HL-60/S4 (cell line): ENCODE measurements around the gene SH3PXD2A.
"Not testable (repeated sequence)": the region's sequence is repeated elsewhere in the genome, so short reads cannot be mapped to it uniquely, and the experiment has no call there.

Experiments
- in situ Hi-C: fragments of 300-500 bp; cut with MboI; formaldehyde crosslinking; loops from 2 replicates; pipeline ENCODE4 v1.14.3; 2022; ENCODE audit warnings: low sequenced_read_pairs

The SH3PXD2A gene

DNA sequence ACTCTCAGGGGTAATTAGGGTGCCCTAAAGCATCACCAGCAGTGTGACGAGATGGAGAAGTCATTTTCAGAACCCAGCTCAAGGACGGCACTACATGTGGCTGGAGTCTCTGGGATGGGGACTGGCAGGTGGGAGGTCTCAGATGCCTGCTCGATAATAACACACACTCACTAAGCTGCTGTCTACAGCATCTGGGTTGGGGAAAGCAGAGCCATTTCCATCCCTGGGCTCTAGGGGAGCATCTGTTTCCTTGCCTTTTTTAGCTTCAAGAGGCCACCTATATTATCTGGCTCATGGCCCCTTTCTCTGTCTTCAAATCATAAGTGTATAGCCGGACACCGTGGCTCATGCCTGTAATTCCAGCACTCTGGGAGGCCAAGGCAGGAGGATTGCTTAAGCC is 79.6 kb downstream of the SH3PXD2A start:
- in situ Hi-C loops: no loop called here

DNA sequence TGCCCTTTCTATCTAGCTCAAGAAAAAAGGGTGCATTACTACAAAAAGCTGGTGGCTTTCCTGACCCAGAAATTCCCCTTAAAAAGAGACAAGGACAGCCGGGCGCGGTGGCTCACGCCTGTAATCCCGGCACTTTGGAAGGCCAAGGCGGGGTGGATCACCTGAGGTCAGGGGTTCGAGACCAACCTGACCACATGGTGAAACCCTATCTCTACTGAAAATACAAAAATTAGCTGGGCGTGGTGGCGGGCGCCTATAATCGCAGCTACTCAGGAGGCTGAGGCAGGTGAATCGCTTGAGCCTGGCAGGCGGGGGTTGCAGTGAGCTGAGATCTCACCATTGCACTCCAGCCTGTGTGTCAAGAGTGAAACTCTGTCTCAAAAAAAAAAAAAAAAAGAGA is 82.5 kb downstream of the SH3PXD2A start:
- in situ Hi-C loops: not testable (repeated sequence)

DNA sequence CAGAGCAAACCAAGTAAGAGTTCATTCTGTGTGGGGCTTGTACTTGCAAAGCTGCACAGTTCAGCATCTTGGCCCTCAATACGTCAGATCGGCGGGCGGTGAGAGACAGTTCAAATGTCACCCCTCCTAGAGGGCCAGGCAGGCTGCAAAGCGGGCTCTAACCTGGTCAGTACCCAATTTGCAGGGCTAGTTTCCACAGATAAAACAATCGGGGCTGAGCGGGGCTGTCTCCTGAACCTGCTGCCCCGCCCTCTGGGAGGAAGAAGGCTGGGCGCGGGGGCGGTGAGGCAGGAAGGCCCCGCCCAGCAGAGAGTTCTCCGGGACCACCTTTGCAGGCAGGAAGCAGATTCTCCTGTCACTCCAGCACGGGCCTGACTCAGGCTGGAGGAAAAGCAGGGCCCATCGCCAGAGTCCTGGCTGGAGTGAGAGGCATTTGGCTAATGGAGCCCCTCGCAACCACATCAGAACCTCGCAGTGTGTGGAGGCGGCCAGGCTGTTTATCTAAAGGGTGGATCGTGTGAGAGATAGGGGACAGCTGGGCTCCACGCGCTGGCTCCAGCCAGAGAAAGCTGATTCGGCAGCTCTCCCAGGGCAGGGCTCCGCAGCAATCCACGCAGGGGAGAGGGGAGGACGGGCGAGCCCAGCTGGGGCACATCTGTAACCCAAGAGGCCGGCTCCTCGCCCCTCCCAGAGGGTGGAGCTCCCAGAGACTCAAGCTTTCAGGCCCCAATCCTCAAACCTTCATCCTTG is 83.1 kb downstream of the SH3PXD2A start:
- in situ Hi-C loops: no loop called here

DNA sequence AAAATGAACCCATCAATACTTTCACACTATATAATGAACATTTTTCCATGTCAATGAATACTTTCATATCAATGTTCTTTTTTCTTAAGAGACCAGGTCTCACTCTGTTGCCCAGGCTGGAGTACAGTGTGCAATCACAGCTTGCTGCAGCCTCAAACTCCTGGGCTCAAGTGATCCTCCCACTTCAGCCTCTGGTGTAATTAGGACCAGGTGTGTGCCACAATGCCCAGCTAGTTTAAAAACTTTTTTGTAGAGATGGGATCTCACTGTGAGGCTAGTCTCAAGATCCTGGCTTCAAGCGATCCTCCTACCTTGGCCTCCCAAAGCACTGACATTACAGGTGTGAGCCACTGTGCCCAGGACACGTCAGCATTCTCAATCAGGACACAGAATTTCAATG is 85.2 kb downstream of the SH3PXD2A start:
- in situ Hi-C loops: no loop called here

DNA sequence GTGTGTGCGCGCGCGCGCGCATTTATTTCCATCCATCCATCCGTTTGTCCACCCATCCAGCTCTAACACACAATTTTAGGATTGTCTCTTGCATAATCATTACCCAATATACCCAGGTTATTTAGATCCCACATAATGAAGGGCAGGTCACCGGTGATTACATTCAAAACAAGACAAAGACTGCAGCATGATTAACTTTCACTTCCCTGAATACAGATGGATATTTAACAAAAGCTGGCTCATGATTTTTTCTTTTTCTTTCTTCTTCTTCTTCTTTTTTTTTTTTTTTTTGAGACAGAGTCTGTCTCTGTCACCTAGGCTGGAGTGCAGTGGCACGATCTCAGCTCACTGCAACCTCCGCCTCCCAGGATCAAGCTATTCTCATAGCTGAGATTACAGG is 86.2 kb downstream of the SH3PXD2A start:
- in situ Hi-C loops: no loop called here

DNA sequence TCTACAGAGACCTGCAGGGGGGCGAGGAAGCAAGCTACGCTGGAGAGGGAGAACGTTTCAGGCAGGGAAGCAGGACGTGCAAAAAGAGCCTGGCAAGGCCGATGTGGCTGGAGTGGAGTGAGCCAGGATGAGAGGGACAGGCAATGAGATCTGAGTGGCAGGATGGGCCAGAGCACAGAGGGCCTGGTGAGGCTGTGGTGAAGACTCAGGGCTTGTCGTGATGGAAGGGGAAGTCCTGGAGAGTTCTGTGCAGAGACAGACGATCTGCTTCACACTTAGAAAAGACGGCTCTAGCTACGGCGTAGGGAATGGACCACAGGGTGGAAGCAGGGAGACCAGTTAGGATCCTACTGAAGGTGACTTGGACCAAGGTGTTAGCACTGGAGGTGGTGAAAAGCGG is 87.0 kb downstream of the SH3PXD2A start:
- in situ Hi-C loops: no loop called here

DNA sequence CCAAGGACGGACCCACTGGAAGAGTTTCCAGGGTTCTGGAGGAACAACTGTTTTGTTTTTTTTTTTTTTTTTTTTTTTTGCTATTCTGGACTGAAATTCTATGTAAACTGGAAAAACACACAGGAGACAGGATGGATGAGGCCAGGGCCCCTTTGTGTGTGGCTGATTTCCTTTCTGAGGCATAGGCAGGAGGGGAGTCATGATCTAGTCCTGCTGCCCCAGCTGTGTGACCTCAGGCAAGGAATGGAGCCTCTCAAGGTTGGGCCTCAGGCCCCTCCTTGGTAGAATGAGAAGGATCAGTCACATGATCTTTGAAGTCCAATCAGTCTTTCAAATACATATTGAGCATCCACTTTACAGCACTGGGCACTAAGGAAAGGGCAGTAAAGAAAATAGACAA is 87.6 kb downstream of the SH3PXD2A start:
- in situ Hi-C loops: no loop called here

DNA sequence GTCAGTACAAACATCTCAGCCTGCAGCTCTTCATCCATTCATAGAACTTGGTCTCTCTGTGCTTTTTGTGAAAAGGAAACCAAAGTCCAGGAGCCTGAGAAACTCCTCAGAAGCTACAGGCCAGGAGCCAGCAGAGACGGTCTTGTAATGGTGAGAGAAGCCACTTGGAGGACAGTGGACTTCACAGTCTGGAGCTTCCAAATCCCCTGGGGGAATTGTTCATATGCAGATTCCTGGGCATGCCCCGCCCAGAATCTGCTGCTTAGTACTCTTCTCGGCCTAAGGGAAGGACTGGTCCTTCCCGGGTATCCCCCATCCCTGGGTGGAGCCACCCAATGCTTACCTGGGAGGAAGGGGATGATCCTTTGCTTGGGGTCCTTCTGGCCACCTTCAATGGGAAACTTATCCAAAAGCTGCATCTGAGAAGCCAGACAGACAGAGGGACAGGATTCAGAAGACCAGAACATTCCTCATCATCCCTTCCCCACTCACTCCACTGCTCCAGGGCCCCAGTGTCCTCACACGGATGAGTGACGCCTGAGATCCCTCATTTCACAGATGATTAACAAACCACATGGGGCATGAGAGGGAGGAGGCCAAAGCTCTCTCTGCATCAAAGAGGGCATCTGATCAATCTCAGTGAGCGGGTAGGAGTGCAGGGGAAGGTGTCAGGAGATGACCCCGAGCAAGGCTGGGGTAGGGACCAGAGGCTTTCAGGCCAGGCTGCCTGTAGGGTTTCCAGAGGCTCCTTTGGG is 88.4 kb downstream of the SH3PXD2A start:
- in situ Hi-C loops: no loop called here

DNA sequence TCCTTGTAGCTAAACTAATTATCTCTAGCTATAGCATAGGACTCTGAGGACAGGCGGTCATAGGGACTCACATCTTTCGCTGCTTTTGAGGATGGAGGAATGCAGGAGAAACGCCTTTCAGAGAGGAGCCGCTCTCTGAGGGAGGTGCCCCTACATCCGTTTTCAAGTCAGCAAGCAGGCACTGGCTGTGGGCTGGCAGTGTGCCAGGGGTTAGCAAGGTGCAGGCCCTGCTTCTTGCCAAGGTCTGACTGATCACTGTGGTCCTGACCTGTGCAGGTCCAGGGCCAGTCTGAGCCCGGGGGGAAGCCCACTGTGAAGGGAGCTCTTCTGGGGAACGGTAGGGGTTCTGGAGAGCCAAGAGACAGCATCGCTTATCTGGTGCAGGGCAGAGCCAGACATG is 89.4 kb downstream of the SH3PXD2A start:
- in situ Hi-C loops: no loop called here

DNA sequence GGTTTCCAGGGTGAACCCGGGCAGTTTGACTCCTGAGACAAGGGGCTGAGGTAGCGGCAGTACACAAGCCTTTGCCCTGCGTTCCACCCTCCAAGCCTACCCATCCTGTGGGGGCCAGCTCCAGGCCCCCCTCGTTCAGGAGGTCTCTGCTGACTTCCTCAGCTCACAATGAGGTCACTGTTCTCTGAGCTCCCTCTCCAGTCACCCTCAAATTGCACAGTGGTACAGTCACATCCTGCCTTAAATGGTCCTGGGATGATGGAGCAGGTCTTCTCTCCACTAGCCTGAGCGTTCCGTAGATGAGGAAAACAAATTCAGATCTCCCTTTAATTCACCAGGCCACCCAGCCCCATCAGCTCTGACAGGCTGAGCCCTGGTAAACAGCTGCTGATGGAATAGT is 90.2 kb downstream of the SH3PXD2A start:
- in situ Hi-C loops: no loop called here

DNA sequence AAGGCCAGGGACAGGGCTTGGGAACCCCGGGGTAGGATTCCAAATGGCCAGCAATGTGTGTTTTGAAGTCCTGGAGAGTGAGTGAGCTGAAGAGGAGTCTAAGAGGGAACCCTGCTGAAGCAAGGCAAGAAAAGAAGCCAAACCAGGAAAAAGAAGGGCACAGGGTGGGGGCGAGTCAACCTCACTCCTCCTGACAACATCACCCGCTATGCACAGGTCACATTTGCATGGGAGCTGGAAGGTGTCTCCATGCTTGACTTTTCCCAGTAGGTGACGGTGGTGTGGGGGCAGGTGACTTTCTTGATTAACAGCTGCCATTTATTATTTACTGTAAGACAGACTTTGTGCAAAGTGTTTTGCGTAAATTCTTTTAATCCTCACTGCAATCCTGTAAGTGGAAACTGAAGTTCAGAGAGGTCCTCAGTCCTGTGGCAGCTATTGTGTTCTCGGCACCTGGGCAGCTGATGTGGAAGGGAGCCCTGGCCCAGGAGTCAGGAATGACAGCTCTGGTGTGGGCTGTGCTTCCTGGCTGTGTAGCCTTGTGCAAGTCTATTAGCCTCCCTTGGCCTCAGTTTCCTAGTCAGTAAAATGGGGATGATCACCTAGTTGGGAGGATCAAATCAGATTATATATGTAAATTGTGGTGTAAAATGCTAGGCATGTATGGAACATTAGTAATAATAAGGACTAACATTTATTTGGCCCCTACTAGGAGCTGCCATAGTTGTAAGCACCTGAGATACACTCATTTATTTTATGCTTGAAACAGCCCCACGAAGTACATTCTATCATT is 90.9 kb downstream of the SH3PXD2A start:
- in situ Hi-C loops: no loop called here

DNA sequence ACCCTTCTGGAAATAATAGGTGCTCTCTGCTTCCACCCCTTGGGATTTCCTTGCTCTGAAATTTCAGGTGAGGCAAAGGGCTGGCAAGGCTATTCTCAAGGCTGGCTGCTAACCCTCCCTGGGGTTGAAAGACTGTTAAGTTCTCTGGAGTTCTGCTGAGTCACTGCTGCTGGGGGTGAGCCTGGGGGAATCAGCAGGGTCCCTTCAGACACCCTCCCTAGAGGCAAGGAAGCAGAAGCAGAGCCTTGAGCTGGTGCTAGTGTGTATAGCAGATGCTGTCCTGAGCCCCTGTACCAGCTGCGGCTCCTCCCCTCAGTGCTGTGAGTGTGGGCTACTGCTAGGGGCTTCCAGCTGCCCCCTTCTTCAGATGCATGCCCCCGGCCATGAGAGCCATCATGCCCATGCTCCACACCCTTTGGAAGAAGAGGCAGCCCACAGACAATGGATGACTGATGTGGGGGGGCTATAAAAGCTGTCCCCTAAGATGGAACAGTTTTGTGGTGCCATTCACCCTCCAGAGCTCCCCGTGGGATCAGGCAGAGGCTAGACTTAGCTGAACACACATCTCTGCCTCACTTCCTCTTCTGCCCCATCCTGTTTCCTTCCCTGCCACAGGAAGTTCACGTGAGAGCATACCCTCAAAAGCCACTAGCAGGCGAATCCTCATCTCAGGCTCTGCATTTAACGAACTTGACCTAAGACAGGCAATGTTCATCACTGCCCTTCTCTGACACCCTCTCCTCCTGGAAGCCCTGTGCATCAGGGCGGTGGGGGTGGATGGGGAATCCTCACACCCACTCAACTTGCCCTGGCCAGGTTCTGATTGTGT is 91.8 kb downstream of the SH3PXD2A start:
- in situ Hi-C loops: no loop called here

DNA sequence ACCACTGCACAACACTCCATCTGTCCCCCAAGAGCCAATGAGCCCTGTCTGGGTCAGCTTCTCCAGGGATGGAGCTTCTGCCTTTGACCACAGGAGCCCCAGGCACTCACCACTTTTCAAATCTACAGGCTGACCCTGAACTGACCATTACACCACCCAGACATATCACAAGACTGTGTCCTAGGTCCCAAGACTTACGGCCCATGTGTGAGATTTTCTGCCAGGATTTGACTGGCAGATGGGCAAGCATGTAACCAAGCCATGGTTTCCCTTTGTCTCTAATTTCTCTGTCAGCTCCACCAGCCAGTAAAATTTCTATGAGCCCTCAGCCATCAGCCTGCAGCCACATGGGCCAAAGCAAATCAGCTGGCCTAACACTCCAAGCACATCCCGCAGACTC is 92.5 kb downstream of the SH3PXD2A start:
- in situ Hi-C loops: no loop called here

DNA sequence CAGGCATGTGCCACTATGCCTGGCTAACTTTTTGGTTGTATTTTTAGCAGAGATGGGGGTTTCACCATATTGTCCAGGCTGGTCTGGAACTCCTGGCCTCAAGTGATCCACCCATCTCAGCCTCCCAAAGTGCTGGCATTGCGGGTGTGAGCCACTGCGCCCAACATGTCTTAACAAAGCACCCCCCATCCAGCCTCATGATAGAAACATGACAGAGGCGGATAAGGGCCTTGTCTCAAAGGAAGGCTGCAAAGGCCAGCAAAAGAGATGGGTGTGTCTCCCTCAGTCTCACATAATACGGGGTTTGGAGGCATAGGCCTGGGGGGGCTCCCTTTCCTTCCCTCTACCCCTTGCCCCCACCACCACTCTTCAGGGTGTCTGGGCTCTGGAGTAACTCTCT is 93.2 kb downstream of the SH3PXD2A start:
- in situ Hi-C loops: no loop called here

DNA sequence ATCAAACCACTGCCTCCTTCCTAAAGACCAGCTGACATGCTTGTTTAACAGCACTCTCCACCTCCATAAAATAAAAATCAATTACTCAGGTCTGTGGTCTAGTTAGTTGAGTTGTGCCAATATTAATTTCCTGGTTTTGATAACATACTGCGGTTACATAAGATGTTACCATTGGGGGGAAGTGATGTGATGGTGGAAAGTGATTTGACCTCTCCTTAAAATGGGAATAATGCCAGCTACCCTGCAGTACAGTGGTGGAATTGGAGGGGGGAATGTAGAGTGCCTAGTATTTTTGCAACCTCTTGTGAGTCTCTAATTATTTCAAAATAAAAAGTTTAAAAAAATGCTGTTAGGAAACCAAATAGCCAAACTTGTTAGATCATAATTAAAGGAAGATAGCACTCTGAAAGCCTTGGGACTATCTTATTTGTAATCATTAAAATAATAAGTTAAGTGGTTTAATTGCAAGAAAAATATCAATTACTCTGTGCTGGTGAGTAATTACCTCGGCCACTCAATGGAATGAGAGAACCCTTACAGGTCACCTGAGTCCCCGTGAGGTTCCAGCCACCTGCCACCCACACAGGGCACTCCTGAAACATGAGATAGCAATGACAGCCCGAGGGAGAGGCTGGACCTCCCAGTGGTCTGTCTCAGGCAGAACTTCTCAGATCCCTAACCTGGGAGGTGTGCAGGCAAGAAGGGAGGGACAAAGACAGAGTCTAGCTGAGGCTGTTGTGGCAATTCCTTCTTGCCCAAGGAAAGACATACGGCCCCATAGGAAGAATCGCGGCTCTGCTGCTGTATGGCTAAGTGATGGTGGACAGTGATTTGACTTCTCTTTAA is 94.1 kb downstream of the SH3PXD2A start:
- in situ Hi-C loops: no loop called here

DNA sequence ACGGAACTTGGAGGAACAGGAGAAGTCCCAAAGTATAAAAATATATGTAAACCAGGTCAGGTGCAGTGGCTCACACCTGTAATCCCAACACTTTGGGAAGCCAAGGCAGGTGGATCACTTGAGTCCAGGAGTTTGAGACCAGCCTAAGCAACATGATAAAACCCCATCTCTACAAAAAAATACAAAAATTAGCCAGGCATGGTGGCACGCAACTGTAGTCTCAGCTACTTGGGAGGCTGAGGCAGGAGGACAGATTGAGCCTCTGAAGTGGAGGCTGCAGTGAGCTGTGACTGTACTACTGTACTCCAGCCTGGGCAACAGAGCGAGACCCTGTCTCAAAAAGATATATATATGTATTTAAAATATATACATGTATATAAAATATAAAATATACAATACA is 95.1 kb downstream of the SH3PXD2A start:
- in situ Hi-C loops: not testable (repeated sequence)

DNA sequence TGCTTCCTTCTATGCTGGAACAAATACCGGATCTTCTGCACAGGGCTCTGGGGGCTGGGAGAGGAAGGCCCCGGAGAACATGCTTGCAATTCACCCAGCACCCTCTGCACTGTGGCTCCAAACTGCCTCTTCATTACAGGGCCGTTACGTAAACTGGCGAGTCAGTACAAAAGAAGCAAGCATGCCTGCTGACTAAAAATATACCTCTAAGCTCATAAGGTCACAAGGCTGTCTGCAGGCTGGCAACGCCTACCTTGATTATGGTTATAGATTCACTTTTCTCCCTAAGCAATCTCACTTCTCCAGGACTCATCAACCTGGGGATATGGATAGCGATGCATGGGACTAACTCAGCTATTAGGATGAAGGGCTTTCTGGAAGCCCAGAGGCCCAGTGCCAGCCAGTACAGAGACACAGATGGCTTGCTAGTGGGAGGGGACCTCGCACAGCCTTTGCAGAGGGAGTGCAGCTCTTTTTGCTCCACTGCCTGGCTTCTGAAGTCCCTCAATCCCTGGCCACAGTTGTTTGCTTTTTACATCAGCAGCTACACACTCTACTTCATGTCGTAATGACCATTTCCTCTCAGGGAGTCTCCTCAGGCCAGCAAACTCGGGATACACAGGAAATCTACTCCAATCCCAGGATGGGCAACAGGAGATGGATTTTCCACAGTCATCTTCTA is 96.1 kb downstream of the SH3PXD2A start:
- in situ Hi-C loops: no loop called here

DNA sequence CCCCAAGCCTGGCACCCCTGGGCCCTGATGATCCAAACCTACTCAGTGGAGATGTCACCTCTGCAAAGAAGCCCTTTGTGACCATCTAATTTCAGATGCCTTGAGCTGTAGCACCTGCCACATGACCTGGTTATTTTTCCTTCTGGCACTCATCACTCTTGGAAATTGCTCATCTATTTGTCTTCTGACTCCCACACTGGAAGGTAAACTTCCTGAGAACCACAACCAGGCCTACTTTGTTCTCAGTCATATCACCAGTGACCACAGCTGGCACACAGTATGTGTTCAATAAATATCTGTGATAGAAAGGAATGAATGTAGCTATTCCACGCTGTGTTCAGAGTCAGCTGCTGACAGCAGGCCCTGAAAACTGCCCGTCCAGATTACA is 97.1 kb downstream of the SH3PXD2A start:
- in situ Hi-C loops: no loop called here

DNA sequence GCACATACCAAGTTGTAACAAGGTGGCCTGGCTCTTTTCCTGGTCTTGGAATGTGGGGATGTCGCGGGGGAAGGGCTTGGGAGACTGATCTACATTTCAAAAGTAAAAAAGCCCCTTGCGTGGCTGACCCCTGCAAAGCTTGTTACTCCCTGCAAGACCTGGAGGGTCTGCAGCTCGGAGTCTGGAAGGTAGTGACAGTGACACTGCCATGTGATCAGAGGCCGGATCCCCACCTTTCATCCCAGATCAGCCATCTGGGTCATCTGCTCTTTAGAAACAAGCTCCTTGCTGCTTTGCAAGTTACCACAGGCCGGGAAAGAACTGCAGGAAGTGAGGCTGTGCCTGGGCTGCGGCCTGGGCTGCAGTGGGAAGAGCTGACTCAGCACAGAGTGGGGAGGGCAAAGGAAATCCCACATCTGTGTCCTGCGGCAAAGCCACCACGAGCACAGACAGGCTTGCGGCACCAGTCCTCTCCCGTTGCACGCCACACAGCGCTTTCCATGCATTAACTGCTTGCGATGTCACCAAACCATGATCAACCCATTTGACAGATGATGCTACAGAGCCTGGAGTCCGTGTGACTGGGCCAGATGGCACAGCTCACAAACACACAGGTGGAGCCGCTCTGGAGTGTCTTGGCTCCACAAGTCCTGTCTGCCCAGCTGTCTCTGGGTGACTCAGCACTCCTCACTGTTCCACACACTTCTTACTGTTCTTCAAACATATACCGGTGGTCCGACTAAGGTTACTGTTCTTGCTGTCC is 97.7 kb downstream of the SH3PXD2A start:
- in situ Hi-C loops: no loop called here
